C1 segment of cervical spinal cord (tissue), 14 donors: ENCODE measurements around the gene UQCR11.

Experiments
- DNase-seq, 14 donors: peaks; one replicate each; lab custom pipeline; 2025; lab: John Stamatoyannopoulos, UW

UQCR11 gene

DNA sequence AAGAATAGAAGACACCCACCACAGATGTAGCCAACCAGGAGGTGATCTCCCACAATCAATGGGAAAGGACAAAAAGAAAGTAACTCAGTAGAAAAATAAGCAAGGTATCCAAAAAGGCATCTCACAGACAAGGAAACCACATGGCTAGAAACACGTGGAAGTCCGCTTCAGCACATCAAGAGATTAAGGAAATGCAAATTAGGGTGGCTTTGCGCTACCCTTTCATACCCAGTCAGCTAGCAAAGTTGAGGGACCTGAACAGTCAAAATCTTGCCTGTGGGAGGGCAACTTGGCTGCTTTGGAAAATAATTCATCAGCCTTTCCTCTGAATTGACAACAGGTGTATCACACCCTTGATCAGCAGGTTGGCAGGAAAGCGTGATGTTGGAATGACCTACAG is 11.6 kb upstream of the UQCR11 start:
- DNase-seq, result no peak

DNA sequence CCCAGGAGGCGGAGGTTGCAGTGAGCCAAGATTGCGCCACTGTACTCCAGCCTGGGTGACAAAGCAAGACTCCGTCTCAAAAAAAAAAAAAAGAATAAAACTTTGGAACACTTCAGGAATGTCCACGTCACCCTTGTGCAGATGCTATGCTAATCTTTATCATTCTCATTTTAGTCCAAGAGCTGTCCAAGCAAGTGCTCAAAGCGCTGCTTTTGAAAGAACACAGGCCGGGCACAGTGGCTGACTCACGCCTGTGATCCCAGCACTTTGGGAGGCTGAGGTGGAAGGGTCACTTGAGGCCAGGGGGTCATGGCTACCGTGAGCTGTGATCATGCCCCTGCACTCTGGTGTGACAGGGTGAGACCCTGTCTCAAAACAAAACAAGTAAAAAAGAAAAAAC is 11.1 kb upstream of the UQCR11 start:
- no peak for DNase-seq

DNA sequence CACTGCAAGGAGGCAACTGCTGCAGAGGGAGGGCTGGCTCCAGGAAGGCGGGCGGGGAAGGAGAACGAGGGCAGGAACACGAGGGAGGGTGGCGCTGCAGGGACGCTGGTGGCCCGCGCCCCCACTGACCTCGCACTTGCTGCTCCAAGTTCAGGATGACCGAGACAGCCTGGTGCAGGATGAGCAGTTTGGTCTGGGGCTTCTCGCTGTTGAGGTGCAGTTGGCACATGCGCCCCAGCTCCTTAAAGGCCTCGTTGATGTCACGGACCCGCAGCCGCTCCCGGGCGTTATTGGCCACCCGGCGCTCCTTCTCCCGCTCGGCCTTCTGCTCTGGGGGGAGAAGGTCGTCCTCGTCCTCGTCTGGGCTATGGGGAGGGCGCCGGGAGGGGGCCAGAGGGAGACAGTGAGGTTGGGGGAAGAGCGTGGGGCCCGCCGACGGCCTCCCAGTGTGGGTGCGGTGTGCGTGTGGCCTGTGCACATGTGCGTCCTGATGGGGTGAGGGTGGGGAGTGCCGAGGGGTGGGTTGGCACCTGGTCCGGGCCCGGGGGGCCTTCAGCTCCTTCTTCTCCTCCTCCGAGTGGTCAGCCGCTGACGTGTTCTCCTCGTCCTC is 10.0 kb upstream of the UQCR11 start:
- DNase-seq, result no peak

DNA sequence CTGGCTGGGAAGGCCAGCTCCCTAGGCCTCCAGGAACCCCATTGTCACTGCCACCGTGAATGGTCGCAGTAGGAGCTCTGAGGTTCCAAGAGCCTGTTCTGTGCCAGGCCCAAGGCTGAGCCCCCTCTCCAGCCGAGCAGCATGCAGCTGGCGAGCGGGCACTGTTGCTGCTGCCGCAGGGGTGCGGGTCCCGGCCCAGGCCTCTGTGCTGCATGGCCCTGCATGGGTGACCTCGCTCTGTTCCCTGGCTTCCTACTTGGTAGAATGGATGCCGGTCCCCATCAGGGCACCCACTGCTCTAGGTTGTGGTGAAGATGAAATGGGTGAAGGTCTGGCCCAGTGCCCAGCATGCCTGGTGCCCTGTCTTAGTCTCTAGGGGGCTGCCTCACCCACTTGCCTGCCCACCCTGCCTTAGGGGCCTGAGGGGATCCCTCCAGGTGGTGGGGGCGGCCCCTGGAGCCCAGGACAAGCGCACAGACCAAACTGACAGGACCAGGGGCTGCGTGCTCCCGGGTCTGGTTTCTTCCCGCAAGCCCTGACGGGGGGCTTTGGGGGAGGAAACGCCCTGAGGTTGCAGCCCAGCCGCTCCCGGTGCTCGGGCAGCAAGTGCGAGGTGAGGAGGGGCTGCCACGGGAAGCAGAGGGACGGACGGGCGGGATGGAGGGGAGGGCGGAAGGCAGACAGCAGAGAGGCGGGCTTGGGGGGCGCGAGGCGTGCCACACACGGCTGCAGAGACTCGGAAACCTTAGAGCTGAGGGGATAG is 8.7 kb upstream of the UQCR11 start:
- DNase-seq, result no peak

DNA sequence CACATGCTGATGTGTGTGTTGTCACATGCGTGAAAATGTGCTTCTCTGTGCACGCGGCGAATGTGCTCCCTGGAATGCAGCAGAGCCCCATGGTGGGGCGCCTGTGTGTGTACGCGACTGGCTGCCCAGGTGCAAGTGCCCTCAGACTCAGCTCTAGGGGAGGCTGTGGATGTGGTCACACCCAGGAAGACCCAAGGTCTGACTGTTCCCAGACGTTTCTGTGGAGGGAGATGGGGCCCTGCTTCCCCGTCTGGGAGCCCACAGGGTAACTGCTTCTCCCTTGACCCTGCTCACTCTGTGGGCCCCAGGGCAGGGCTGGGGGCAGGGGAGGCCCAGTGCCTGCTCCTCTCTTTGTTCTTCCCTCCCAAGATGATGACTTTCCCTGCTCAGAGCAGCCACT is 7.9 kb upstream of the UQCR11 start:
- DNase-seq, result no peak

DNA sequence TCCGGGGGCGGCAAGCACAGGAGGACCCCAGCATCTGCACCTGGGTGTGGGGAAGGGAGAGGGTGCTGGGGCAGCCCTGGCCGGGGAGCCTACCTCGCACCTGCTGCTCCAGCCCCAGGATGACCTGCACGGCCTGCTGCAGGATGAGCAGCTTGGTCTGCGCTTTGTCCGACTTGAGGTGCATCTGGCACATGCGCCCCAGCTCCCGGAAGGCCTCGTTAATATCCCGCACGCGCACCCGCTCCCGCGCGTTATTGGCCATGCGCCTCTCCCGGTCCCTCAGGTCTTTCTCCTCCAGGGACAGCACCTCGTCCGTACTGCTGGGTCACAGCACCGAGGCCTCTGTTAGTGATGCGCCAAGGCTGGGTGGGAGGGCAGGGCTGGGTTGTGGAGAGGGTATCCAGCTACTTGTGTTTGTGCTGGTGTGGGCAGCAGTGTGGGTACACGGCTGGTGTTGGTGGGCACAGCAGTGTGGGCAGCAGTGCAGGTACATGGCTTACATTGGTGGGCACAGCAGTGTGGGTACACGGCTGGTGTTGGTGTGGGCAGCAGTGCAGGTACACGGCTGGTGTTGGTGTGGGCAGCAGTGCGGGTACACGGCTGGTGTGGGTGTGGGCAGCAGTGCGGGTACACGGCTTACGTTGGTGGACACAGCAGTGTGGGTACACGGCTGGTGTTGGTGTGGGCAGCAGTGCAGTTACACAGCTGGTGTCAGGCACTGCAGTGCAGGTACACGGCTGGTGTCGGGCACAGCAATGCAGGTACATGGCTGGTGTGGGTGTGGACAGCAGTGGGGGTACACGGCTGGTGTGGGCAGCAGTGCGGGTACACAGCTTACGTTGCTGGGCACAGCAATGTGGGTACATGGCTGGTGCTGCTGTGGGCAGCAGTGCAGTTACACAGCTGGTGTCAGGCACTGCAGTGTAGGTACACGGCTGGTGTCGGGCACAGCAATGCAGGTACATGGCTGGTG is 7.1 kb upstream of the UQCR11 start:
- no peak for DNase-seq

DNA sequence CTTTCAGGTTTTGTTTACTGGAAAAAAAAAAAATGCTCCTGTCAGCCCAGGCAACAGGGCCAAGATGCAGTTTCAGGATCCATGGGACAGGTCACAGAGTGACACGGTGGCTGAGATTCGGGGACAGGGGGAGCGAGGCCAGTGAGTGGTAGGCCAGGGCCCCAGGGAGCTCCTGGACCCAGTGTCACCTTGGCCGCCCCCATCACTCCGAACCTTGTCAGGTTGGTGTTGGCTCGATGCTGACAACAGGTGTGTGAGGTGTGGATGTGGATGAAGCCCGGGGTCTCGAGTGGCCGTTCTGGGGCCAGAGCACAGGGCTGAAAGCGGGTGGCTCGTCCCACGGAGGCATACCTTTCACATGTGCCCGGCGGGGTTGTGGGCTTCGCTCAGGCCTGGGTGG is 6.1 kb upstream of the UQCR11 start:
- DNase-seq, result no peak

DNA sequence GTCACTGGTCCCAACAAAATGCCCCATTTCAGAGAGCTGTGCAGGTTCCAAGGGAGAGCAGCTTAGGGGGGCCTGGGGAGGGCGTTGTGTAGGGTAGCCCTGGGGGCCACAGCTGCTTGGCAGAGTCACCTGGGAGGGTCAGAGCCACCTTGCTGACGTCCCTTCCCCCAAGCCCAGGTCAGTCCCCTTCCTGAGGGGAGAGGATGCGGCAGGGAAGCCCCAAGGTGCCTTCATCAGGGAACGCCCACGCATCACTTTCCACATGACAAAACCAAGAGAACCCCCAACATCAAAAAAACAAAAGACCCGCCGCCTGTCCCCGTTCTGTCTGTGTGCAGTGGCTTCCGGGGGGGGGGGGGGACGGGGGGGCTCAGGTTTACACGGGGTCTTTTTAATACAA is 5.3 kb upstream of the UQCR11 start:
- DNase-seq, result no peak

DNA sequence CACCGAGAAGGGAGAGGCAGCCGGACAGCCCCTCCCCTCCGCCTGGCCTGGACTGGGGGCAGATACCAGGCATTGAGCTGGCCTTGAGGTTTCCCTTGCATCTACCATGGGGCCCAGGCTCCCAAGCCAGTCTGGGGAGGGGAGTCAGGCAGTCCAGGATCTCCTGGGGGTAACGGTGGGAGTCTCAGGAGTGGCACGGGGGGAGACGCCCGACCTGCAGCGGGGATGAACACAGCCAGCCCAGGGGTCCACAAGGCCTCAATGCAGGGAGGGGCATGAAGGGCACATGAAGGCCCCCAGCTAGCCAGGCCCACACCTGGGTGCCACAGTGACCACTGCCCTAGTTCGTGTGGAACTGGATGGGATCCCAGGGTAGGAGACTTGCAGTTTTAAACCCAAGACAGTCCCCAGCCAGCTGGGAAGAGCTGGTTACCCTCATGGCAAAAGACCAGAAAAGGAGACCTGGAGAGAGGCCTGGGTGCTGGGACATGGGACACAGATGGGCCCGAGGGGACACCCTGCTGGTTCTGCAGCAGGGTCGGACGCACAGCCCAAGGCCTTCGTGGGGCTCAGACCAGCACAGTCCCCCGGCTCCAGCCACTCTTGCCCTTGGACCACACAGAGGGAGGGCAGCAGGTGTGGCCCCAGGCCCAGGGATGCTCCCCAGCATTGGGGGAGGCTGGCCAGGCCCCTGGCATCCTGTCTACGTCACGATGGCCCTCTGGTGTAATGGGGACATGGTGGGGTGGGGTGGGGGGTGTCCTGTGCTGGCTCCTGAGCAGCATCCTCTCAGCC is 4.6 kb upstream of the UQCR11 start:
- no peak for DNase-seq

DNA sequence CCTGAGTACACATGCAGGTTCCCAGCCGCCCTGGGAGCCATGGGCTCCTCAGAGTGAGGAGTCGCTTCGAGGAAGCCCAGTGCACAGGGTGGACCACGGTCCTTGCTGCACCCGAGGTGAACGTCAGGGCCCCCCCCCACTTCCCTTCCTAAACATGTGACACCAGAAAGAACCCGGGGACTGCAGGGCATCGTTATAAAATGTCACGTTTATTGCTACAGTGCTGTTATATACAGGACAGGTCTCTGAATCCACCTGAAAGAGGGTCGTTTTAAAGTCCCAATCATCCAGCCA is 3.8 kb upstream of the UQCR11 start:
- no peak for DNase-seq

DNA sequence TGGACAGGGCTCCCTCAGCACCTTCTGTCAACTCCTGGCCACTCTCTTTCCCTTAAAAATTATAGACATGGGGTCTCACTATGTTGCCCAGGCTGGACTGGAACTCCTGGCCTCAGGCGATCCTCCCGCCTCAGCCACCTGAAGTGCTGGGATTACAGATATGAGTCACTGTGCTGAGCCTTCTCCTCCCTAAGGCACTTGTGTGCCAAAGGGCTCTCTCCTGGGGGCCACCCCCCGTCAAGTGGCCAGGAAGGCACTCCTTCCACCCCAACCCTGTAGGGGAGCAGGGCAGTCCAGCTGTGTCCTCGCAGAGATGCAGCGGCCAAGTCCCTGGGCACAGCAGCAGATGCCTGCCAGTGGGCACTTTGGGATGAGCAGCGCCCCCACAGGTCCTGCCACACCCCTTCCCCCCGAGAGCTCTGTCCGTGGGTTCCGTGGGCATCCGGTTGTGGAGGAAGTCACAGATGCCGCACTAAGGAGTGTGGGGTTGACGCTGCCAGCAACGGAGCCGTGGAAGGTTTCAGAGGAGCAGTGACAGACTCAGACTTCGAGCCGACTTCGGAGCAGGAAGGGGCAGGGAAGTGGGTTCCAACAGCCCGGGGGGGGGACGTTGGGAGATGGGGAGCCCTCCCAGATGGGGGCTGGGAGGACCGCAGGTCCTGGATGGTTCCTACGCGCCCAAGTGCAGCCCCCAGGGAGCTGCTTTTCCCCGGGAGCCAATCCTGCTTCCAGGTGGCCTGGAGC is 3.3 kb upstream of the UQCR11 start:
- no peak for DNase-seq

DNA sequence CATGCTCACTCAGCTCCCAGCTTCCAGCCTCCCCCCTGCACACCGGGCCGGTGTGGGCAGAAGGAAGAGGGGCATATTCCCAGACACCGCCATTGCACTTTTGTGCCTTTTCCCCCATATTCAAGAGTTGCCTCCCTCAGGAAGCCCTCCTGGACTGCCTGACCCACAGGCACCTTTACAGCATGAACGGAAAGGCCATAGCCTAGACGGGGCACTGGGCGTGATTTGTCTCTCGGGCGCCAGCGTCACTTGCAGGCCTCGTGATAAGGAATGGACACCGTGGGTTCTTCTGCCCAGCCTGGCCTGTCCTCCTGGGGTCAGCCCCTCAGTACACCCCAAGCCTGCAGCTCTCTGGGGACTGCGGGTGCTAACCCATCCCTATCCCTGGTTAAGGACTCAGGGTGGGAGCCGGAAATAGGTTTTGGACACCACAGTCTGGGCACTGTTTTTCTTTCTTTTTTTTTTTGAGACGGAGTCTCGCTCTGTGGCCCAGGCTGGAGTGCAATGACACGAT is 933 bp upstream of the UQCR11 start:
- DNase-seq, result no peak

DNA sequence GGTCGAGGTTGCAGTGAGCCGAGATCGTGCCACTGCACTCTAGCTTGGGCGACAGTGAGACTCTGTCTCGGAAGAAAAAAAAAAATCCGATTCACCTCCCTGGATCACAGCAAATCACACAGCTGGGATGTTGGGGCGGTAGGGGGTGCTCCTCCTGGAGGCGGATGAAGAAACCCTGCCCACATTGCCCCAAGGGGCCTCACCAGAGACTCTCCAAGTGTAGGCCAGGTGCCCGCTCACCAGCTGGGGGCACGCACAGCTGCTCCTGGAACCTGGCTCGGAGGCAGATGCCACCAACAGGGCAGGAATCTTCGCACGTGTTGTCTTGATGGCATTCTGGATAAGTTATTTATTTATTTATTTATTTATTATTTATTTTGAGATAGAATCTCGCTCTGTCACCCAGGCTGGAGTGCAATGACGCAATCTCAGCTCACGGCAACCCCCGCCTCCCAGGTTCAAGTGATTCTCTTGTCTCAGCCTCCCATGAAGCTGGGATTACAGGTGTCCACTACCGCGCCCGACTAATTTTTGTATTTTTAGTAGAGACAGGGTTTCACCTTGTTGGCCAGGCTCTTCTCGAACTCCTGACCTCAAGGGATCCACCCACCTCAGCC is 3.1 kb downstream of the UQCR11 start:
- no peak for DNase-seq

DNA sequence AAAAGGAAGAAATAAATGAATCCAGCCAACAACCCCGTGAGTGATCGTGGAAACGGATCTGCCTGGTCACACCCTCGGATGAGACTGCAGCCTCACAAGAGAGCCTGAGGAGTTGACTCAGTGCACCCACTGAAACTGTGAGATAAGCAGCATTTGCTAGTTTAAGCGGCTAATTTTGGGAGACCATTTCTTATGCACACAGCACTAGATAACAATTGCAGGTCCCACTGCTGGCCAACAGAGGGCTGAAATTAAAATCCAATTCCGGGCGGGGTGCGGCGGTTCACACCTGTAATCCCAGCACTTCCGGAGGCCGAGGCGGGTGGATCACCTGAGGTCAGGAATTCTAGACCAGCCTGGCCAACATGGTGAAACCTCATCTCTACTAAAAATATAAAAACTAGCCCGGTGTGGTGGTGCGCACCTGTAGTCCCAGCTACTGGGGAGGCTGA is 3.6 kb downstream of the UQCR11 start:
- DNase-seq, result no peak

DNA sequence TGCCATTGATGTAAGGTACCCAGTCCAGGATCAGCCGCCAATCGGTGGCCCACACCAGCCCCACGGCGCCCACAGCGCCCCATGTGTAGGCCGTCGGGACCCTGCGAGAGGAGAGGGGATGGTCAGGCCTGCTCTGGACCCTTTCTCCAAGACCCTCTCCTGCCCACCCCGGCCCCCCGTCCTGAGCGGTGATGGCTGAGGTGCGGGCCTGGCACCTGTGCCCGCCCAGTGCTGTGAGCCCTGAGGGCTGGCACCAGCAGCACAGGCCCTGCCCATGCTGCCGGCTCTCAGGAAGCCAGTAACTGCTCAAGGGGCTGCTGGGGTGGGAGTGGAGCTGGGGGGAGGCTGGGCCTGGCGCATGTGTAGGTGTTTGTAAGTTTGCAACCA is 5.8 kb downstream of the UQCR11 start:
- DNase-seq, result no peak

DNA sequence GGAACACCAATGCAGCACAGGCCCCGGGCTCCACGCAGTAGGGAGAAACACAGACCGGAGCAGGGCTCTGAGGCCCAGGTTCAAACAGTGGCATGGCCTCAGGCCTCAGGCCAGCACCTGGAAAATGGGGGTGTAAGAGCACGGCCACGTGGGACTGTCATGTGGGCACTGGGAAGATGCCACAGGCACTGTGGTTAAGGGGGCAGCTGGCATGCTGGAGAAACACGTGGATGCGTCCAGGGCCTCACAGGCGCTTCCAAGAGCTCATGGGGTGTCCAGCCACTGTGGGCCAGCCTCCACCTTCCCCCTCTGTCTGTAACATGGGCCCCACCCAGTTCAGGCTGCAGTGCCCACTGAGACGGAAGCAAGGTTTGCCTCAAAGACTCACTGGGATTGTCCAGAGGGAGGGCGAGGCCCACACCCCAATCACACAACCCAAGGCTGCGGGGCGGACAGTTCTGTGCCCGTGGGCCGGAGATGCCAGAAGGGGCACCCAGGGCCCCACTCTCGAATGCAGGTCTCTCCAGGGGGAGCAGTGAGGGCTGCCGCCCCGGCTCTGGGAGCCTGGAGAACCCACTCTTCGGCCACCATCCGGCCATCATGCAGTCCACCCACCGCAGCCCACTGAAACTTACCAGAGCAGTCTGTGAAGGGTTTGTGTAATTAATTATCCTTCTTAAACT is 6.3 kb downstream of the UQCR11 start:
- DNase-seq, result no peak

DNA sequence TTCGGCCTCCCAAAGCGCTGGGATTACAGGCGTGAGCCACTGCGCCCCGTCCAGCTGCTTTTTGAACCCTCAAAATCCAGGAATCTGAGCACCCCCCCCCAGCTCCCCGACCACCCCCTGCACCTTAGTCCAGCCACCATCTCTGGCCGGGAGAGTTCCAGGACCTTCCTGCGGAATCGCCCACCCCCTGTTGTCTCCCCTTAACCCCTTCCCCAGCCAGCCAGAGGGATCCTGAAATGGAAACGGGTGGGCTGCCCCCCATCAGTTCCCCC is 11.8 kb downstream of the UQCR11 start:
- peak in 1 of 14 donors; percentile 9 for DNase-seq

DNA sequence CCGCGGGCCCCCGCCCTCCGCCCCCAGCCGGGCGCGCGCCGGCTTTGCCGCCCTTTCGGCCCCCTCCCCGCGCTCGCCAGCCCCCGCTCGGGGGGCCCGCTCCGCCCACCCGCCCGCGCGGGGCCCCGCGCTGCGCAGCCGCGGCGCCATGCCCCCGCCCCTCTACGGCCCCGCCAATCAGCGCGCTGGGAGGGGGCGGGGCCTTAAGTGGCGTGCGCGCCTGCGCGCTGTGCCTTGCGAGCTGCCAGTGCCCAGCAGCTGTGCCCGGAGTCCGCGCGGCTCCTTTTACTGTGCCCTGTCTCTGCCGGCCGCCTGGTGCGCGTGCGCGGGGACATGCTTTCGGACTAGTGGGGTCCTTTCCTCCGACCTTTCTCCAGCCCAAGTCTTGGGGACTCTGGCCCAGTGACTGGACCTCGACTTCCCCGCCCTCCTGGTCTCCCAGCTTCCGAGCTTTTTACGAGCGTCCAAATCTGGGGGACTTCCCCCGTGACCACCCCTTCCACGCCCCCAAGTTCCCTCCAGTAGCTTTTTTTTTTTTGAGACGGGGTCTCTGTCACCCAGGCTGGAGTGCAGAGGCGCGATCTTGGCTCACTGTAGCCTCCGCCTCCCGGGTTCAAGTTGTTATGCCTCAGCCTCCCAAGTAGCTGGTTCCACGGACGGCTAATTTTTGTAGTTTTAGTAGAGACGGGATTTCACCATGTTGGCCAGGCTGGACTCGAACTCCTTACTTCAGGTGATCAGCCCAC is 12.3 kb downstream of the UQCR11 start, which contains the start of gene MBD3:
TSS of gene MBD3 (minus strand) at position 111 of the 746 bp plus-strand sequence. CDS start 234 bp downstream, outside the sequence.
- peak; percentile 23 to 95 (median 82) for DNase-seq
